CD14-positive monocyte (primary cell): ENCODE measurements around the gene TBC1D9B. TPM values are rescaled to one million over a fixed set of nuclear protein-coding genes. Genes with fewer than 3 reads are reported as not detected.

Source experiments
- DNase-seq, 3 donors: peaks; one replicate each; pipeline ENCODE4 v3.0.0-alpha.2; 2011 to 2022
- H2AFZ ChIP-seq: 2 replicates; pipeline ENCODE4 v1.6.0; 2012; ENCODE audit warnings: mild to moderate bottlenecking, low read depth, low read length, inconsistent platforms; ENCODE audit not compliant: insufficient read depth, poor library complexity, severe bottlenecking
- H3K27ac ChIP-seq, 2 donors: 1 replicate in 1 of 2; 2 replicates in 1 of 2; pipeline ENCODE4 v1.5.1; 2012 to 2013; ENCODE audit warnings: low read length in 2 of 2, control low read depth in 1 of 2, inconsistent platforms in 1 of 2, low read depth in 1 of 2, mild to moderate bottlenecking in 1 of 2
- H3K27me3 ChIP-seq, 2 donors: one replicate each; pipeline versions ENCODE4 v1.6.0 to v1.6.1; 2011 to 2013; ENCODE audit warnings: low read length in 2 of 2; ENCODE audit not compliant: control insufficient read depth in 2 of 2, insufficient read depth in 2 of 2
- H3K36me3 ChIP-seq, 2 donors: replicated peaks in 1 of 2; 1 replicate in 1 of 2; 2 replicates in 1 of 2; pipeline versions ENCODE4 v1.5.1 to v1.6.1; 2012 to 2013; ENCODE audit warnings: low read length in 2 of 2, control low read depth in 1 of 2, inconsistent platforms in 1 of 2, mild to moderate bottlenecking in 1 of 2; ENCODE audit not compliant: insufficient read depth in 2 of 2, control insufficient read depth in 1 of 2
- H3K4me1 ChIP-seq, 2 donors: 1 replicate in 1 of 2; 2 replicates in 1 of 2; pipeline versions ENCODE4 v1.5.1 to v1.6.1; 2012 to 2013; ENCODE audit warnings: low read length in 2 of 2, control low read depth in 1 of 2, inconsistent platforms in 1 of 2, mild to moderate bottlenecking in 1 of 2, moderate library complexity in 1 of 2; ENCODE audit not compliant: insufficient read depth in 2 of 2, control insufficient read depth in 1 of 2
- H3K4me2 ChIP-seq: replicated peaks from 2 replicates; pipeline ENCODE3; 2012; ENCODE audit warnings: low read length, moderate library complexity, mild to moderate bottlenecking; ENCODE audit not compliant: poor library complexity, severe bottlenecking; ENCODE audit errors: extremely low read depth
- H3K4me3 ChIP-seq, 3 experiments: fragments of 200-600 bp in 1 of 3; sonication (generic) in 1 of 3; replicated peaks in 1 of 3; 1 replicate in 2 of 3; 2 replicates in 1 of 3; pipeline ENCODE4 v1.5.1; 2011 to 2013; ENCODE audit warnings: low read length in 3 of 3, mild to moderate bottlenecking in 3 of 3, control low read depth in 2 of 3, low read depth in 2 of 3, inconsistent platforms in 1 of 3, moderate library complexity in 1 of 3
- H3K79me2 ChIP-seq: 2 replicates; pipeline ENCODE4 v1.6.0; 2012; ENCODE audit warnings: mild to moderate bottlenecking, control low read depth, inconsistent platforms, low read length, moderate library complexity; ENCODE audit not compliant: insufficient read depth
- H3K9ac ChIP-seq: 2 replicates; pipeline ENCODE4 v1.6.0; 2017; ENCODE audit warnings: low read length, mild to moderate bottlenecking; ENCODE audit not compliant: insufficient read depth, poor library complexity, severe bottlenecking
- H3K9me3 ChIP-seq, 2 donors: replicated peaks in 1 of 2; 1 replicate in 1 of 2; 2 replicates in 1 of 2; pipeline versions ENCODE4 v1.5.1 to v1.6.1; 2012 to 2013; ENCODE audit warnings: low read length in 2 of 2, control low read depth in 1 of 2; ENCODE audit not compliant: control insufficient read depth in 1 of 2, insufficient read depth in 1 of 2
- H4K20me1 ChIP-seq: 2 replicates; pipeline ENCODE4 v1.6.0; 2012; ENCODE audit warnings: mild to moderate bottlenecking, low read length, control low read depth, moderate library complexity; ENCODE audit not compliant: insufficient read depth
- H3K27ac Mint-ChIP-seq, 7 donors: one replicate each; pipeline ENCODE4 v1.8.0; 2020; ENCODE audit warnings: mild to moderate bottlenecking in 7 of 7, mixed read lengths in 7 of 7, moderate library complexity in 6 of 7, inconsistent platforms in 2 of 7
- H3K27me3 Mint-ChIP-seq, 3 donors: one replicate each; pipeline ENCODE4 v1.8.0; 2021 to 2022; ENCODE audit warnings: low read depth in 3 of 3, mild to moderate bottlenecking in 3 of 3, mixed read lengths in 3 of 3, moderate library complexity in 3 of 3, inconsistent platforms in 1 of 3
- H3K36me3 Mint-ChIP-seq, 2 donors: one replicate each; pipeline ENCODE4 v1.8.0; 2020; ENCODE audit warnings: mixed read lengths in 2 of 2, inconsistent platforms in 1 of 2, mild to moderate bottlenecking in 1 of 2
- H3K4me1 Mint-ChIP-seq: one replicate; pipeline ENCODE4 v1.8.0; 2020; ENCODE audit warnings: mild to moderate bottlenecking, mixed read lengths
- H3K4me3 Mint-ChIP-seq, 2 donors: one replicate each; pipeline ENCODE4 v1.8.0; 2020; ENCODE audit warnings: mild to moderate bottlenecking in 2 of 2, mixed read lengths in 2 of 2, moderate library complexity in 1 of 2
- H3K9me3 Mint-ChIP-seq, 7 donors: one replicate each; pipeline ENCODE4 v1.8.0; 2020 to 2022; ENCODE audit warnings: mixed read lengths in 7 of 7, mild to moderate bottlenecking in 6 of 7, moderate library complexity in 6 of 7, inconsistent platforms in 2 of 7
- WGBS: methylation state at CpG from one replicate; pipeline ENCODE4 v1.1.5; 2013; ENCODE audit warnings: missing lambda C conversion rate; ENCODE audit not compliant: insufficient coverage; 5-methylcytosine and 5-hydroxymethylcytosine counted together
- intact Hi-C, 2 donors: fragments of 100-400 bp; cut with micrococcal nuclease; formaldehyde crosslinking; loops; one replicate each; pipeline versions ENCODE4 v1.15.0 to v1.15.1; 2023
- polyA plus RNA-seq, 3 donors: library from polyadenylated mRNA; depleted of rRNA in 1 of 3; unstranded in 2 of 3; stranded (reverse) in 1 of 3; fragments of 300-500 nt in 2 of 3; fragments of >200 nt in 1 of 3; fragmentation: Illumina TruSeq in 2 of 3; gene quantifications; 1 replicate in 2 of 3; 2 replicates in 1 of 3; pipeline ENCODE4 v1.2.3, GENCODE V29; 2012 to 2021
- TF ChIP-seq, protein P1 (sequence below): fragments of 200-600 bp; IDR thresholded peaks from one replicate; pipeline ENCODE4 v1.8.0; 2022; ENCODE audit warnings: antibody characterized with exemption, mild to moderate bottlenecking

Gene TBC1D9B
- polyA plus RNA-seq, 3 donors = 13.4 to 116 (median 26.3) TPM

GRCh38 chr5:179834120-179834519 is 73.6 kb downstream of the TBC1D9B start:
- H3K4me3 ChIP-seq = no peak overlapping the region
- H3K9me3 ChIP-seq = no peaks in the 10 kb centered on the region
- peaks cover 86% of the 10 kb centered on the region in 2 donors for H3K36me3 ChIP-seq
- H4K20me1 ChIP-seq = peaks cover 84% of the 10 kb centered on the region
- peaks cover 0 to 2% (median 0%) of the 10 kb centered on the region in 3 donors for H3K27me3 Mint-ChIP-seq
- peaks cover 19% of the 10 kb centered on the region for H3K79me2 ChIP-seq
- intact Hi-C loops = no loop called here
- H3K9ac ChIP-seq = no peak overlapping the region
- H3K4me3 Mint-ChIP-seq = no peak overlapping the region
- no peak overlapping the region for H2AFZ ChIP-seq
- WGBS = no CpG with 5 or more reads among the region's 8 CpGs
- peaks cover 78 to 92% of the 10 kb centered on the region in 2 donors for H3K36me3 Mint-ChIP-seq
- H3K4me2 ChIP-seq = no peak overlapping the region
- no peak overlapping the region for H3K27ac ChIP-seq
- DNase-seq = no peak
- H3K9me3 Mint-ChIP-seq = no peaks in the 10 kb centered on the region
- H3K4me1 Mint-ChIP-seq = peaks cover 11% of the 10 kb centered on the region
- peaks cover 0 to 9% of the 10 kb centered on the region in 2 donors for H3K4me1 ChIP-seq
- TF ChIP-seq, protein P1, sequence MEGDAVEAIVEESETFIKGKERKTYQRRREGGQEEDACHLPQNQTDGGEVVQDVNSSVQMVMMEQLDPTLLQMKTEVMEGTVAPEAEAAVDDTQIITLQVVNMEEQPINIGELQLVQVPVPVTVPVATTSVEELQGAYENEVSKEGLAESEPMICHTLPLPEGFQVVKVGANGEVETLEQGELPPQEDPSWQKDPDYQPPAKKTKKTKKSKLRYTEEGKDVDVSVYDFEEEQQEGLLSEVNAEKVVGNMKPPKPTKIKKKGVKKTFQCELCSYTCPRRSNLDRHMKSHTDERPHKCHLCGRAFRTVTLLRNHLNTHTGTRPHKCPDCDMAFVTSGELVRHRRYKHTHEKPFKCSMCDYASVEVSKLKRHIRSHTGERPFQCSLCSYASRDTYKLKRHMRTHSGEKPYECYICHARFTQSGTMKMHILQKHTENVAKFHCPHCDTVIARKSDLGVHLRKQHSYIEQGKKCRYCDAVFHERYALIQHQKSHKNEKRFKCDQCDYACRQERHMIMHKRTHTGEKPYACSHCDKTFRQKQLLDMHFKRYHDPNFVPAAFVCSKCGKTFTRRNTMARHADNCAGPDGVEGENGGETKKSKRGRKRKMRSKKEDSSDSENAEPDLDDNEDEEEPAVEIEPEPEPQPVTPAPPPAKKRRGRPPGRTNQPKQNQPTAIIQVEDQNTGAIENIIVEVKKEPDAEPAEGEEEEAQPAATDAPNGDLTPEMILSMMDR = no peak
- no peaks in the 10 kb centered on the region for H3K27me3 ChIP-seq
- H3K27ac Mint-ChIP-seq = no peak overlapping the region

GRCh38 chr5:179833709-179834070 is 74.0 kb downstream of the TBC1D9B start:
- no peak overlapping the region for H3K9ac ChIP-seq
- DNase-seq = no peak
- TF ChIP-seq, protein P1 = no peak
- H2AFZ ChIP-seq = no peak overlapping the region
- no peaks in the 10 kb centered on the region for H3K27me3 ChIP-seq
- H3K4me3 ChIP-seq = no peak overlapping the region
- H3K4me1 Mint-ChIP-seq = peaks cover 11% of the 10 kb centered on the region
- H3K9me3 ChIP-seq = no peaks in the 10 kb centered on the region
- no peak overlapping the region for H3K4me3 Mint-ChIP-seq
- no peak overlapping the region for H3K4me2 ChIP-seq
- peaks cover 89 to 91% of the 10 kb centered on the region in 2 donors for H3K36me3 ChIP-seq
- peaks cover 85% of the 10 kb centered on the region for H4K20me1 ChIP-seq
- intact Hi-C loops = no loop called here
- peaks cover 0 to 9% of the 10 kb centered on the region in 2 donors for H3K4me1 ChIP-seq
- WGBS = no CpG with 5 or more reads among the region's 3 CpGs
- peaks cover 82 to 95% of the 10 kb centered on the region in 2 donors for H3K36me3 Mint-ChIP-seq
- no peak overlapping the region for H3K27ac Mint-ChIP-seq
- peaks cover 23% of the 10 kb centered on the region for H3K79me2 ChIP-seq
- no peaks in the 10 kb centered on the region for H3K9me3 Mint-ChIP-seq
- H3K27me3 Mint-ChIP-seq = peaks cover 0 to 2% (median 0%) of the 10 kb centered on the region in 3 donors
- no peak overlapping the region for H3K27ac ChIP-seq
